ENCODE results near the gene FAM219B.

DNA sequence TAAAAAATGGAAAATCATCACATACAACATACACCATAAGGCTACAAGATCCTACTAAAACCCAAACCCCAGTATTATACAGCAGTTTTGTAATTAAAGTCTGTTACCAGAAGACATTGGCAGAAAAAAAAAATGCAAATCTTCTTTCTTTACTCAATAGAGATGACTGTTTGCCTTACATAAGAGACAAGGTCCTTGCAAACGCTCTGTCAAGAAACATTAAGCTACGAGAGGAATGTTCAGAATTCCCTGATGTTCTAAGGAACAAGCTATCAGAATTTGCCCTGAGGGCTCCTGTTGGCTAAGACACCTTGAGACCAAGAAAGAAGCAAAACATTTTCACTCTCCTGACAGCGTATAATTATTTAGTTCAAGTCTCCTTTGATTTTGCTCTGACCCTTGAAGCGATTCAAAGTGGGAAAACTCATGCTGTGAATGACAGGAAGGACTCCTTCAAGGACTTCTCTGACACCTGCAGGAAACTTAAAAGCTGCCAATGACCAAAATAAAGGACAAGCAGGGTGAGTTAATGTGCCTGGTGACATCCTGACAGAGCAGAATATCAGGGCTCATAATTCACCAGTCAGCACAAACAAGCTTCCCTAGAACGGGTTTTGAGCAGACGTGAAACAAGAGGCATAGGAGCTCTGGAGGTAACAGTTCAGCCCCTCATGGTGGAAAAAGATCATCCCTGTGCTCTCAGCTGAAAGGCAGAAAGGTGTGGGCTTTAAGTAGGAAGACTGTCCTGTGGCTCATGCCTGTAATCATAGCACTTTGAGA, 36.0 kb downstream of the FAM219B start:
- TF ChIP-seq, protein P1, sequence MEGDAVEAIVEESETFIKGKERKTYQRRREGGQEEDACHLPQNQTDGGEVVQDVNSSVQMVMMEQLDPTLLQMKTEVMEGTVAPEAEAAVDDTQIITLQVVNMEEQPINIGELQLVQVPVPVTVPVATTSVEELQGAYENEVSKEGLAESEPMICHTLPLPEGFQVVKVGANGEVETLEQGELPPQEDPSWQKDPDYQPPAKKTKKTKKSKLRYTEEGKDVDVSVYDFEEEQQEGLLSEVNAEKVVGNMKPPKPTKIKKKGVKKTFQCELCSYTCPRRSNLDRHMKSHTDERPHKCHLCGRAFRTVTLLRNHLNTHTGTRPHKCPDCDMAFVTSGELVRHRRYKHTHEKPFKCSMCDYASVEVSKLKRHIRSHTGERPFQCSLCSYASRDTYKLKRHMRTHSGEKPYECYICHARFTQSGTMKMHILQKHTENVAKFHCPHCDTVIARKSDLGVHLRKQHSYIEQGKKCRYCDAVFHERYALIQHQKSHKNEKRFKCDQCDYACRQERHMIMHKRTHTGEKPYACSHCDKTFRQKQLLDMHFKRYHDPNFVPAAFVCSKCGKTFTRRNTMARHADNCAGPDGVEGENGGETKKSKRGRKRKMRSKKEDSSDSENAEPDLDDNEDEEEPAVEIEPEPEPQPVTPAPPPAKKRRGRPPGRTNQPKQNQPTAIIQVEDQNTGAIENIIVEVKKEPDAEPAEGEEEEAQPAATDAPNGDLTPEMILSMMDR (IDR thresholded peaks at IDR 0.05): no peak
- TF ChIP-seq POLR2A (IDR thresholded peaks at IDR 0.05): no peak
- no peak for TF ChIP-seq EP300 (IDR thresholded peaks at IDR 0.05)
